K562 (cell line): ENCODE results near the gene PBX1. TPM values are rescaled to one million over a fixed set of nuclear protein-coding genes. Genes with fewer than 3 reads are reported as not detected.

Experiments
- ATAC-seq: fragments of 200-7000 bp; cut with Tn5 transposase; 3 replicates; pipeline ENCODE4 v1.9.1; 2020; ENCODE audit warnings: moderate library complexity
- BruUV-seq: library from RNA; stranded (reverse); fragments of 400-500 nt; replicated peaks from 2 replicates; lab custom pipeline; 2021; lab: Mats Ljungman, UMichigan
- CTCF ChIA-PET: fragments of 300-600 bp; formaldehyde crosslinking; extraction: SDS; loops from one replicate; lab custom pipeline; 2021; ENCODE audit warnings: low intra/inter-chr PET ratio; lab: Yijun Ruan, JAX
- POLR2A ChIA-PET: fragments of 300-600, 350-650 bp; sonication (Branson Sonifier 250); formaldehyde crosslinking; extraction: SDS; loops from one replicate; lab custom pipeline; 2021; ENCODE audit warnings: antibody characterized with exemption, inconsistent platforms; lab: Yijun Ruan, JAX
- DNase-seq, 4 experiments: peaks; one replicate each; pipeline versions ENCODE4 v3.0.0 to v3.0.0-alpha.2; 2011 to 2018; ENCODE audit warnings: low spot score in 3 of 4, mixed read lengths in 3 of 4; ENCODE audit errors: extremely low read depth in 1 of 4
- FAIRE-seq: peaks from 2 replicates; lab custom pipeline; 2011; peaks lifted over from hg19 to GRCh38; lab: Jason Lieb, UNC
- H2AFZ ChIP-seq: 2 replicates; pipeline ENCODE4 v1.6.0; 2011; ENCODE audit warnings: low read depth, low read length, control low read depth, inconsistent platforms
- H3K27ac ChIP-seq: fragments of 200-600 bp; 3 replicates; pipeline ENCODE4 v1.8.0; 2011; ENCODE audit warnings: low read depth, mild to moderate bottlenecking, control low read depth, inconsistent platforms, low read length, moderate library complexity, mixed read lengths; ENCODE audit errors: extremely low read depth
- H3K27me3 ChIP-seq, 2 experiments: fragments of 300-600 bp in 1 of 2; 2 replicates in 1 of 2; 3 replicates in 1 of 2; pipeline versions ENCODE4 v1.6.0 to v1.8.0; 2011; ENCODE audit warnings: inconsistent platforms in 2 of 2, low read length in 2 of 2, mild to moderate bottlenecking in 1 of 2, mixed read lengths in 1 of 2, moderate library complexity in 1 of 2; ENCODE audit not compliant: control insufficient read depth in 2 of 2, insufficient read depth in 2 of 2
- H3K36me3 ChIP-seq: fragments of 300-600 bp; 3 replicates; pipeline ENCODE4 v1.8.0; 2011; ENCODE audit warnings: mild to moderate bottlenecking, low read length, inconsistent platforms; ENCODE audit not compliant: control insufficient read depth, insufficient read depth
- H3K4me1 ChIP-seq, 2 experiments: fragments of 200-600 bp in 1 of 2; replicated peaks in 1 of 2; 2 replicates in 1 of 2; 3 replicates in 1 of 2; pipeline versions ENCODE4 v1.5.1 to v1.8.0; 2011; ENCODE audit warnings: inconsistent platforms in 2 of 2, low read length in 2 of 2, mild to moderate bottlenecking in 1 of 2, mixed read lengths in 1 of 2, moderate library complexity in 1 of 2; ENCODE audit not compliant: control insufficient read depth in 2 of 2, insufficient read depth in 2 of 2
- H3K4me2 ChIP-seq: 2 replicates; pipeline ENCODE4 v1.6.1; 2011; ENCODE audit warnings: low read length, control low read depth, inconsistent platforms, mixed read lengths; ENCODE audit not compliant: insufficient read depth
- H3K4me3 ChIP-seq: fragments of 200-600 bp; sonication (generic), shearing (Covaris generic); 2 replicates; pipeline ENCODE4 v1.5.1; 2016; ENCODE audit warnings: control low read depth, inconsistent platforms
- H3K79me2 ChIP-seq: fragments of 200-600 bp; 3 replicates; pipeline ENCODE4 v1.8.0; 2011; ENCODE audit warnings: low read length, inconsistent platforms; ENCODE audit not compliant: control insufficient read depth, insufficient read depth
- H3K9ac ChIP-seq, 2 experiments: 2 replicates each; pipeline versions ENCODE4 v1.6.0 to v1.6.1; 2011; ENCODE audit warnings: low read depth in 2 of 2, low read length in 2 of 2, control low read depth in 1 of 2, inconsistent platforms in 1 of 2, mild to moderate bottlenecking in 1 of 2, mixed read lengths in 1 of 2; ENCODE audit not compliant: insufficient read depth in 1 of 2
- H3K9me1 ChIP-seq: one replicate; pipeline ENCODE4 v1.6.0; 2011; ENCODE audit warnings: inconsistent platforms, mild to moderate bottlenecking, low read length, moderate library complexity; ENCODE audit not compliant: control insufficient read depth, insufficient read depth
- H3K9me3 ChIP-seq: replicated peaks from 2 replicates; pipeline ENCODE4 v1.5.1; 2011; ENCODE audit warnings: low read depth, low read length, inconsistent platforms; ENCODE audit not compliant: control insufficient read depth, insufficient read depth
- H4K20me1 ChIP-seq: replicated peaks from 2 replicates; pipeline ENCODE4 v1.6.1; 2011; ENCODE audit warnings: low read length, inconsistent platforms, mixed read lengths; ENCODE audit not compliant: control insufficient read depth, insufficient read depth
- ASH1L ChIP-seq: fragments of 450-650 bp; IDR thresholded peaks from 2 replicates; pipeline ENCODE4 v1.6.1; 2018; ENCODE audit warnings: borderline replicate concordance, mild to moderate bottlenecking, low read depth; ENCODE audit not compliant: partially characterized antibody
- FOS ChIP-seq: IDR thresholded peaks from 3 replicates; pipeline ENCODE4 v1.6.1; 2011; ENCODE audit not compliant: insufficient read length; ENCODE audit errors: extremely low read depth
- HMGN3 ChIP-seq: IDR thresholded peaks from 2 replicates; pipeline ENCODE4 v1.6.1; 2011; ENCODE audit warnings: borderline replicate concordance, low read depth, mild to moderate bottlenecking, mixed read lengths, low read length; ENCODE audit not compliant: insufficient read length; ENCODE audit errors: extremely low read depth
- MAX ChIP-seq: sonication (generic); formaldehyde crosslinking; IDR thresholded peaks from 2 replicates; pipeline ENCODE4 v1.9.0; 2022; ENCODE audit warnings: mild to moderate bottlenecking, missing genetic modification reagents
- MBD2 ChIP-seq: sonication (generic); IDR thresholded peaks from 2 replicates; pipeline ENCODE4 v1.6.1; 2016; ENCODE audit warnings: low read depth, borderline replicate concordance
- RBM34 ChIP-seq: fragments of 200-400 bp; formaldehyde crosslinking; IDR thresholded peaks from 2 replicates; pipeline ENCODE4 v1.6.1; 2018; ENCODE audit warnings: low read length, borderline replicate concordance; ENCODE audit not compliant: insufficient read depth
- SIRT6 ChIP-seq: IDR thresholded peaks from one replicate; pipeline ENCODE4 v1.6.1; 2012; ENCODE audit warnings: low read depth, mild to moderate bottlenecking, control low read depth, inconsistent platforms, low read length, moderate library complexity
- SLC30A9 ChIP-seq: fragments of 250-450 bp; sonication (Bioruptor Pico); IDR thresholded peaks from 2 replicates; pipeline ENCODE4 v1.8.0; 2022; ENCODE audit warnings: mild to moderate bottlenecking, moderate library complexity
- TAF1 ChIP-seq: IDR thresholded peaks from 2 replicates; pipeline ENCODE4 v1.6.1; 2011; ENCODE audit warnings: mild to moderate bottlenecking, low read length, moderate library complexity; ENCODE audit not compliant: insufficient read depth, control insufficient read depth, severe bottlenecking; ENCODE audit errors: extremely low read depth
- TRIM25 ChIP-seq: fragments of 450-650 bp; IDR thresholded peaks from 2 replicates; pipeline ENCODE4 v1.7.0; 2016; ENCODE audit warnings: borderline replicate concordance
- XRCC4 ChIP-seq: IDR thresholded peaks from one replicate; pipeline ENCODE4 v1.6.1; 2011; ENCODE audit not compliant: insufficient read depth, insufficient read length; ENCODE audit errors: extremely low read depth
- ZBTB17 ChIP-seq: fragments of 450-650 bp; formaldehyde crosslinking; IDR thresholded peaks from 2 replicates; pipeline ENCODE4 v1.4.0; 2020; ENCODE audit warnings: mild to moderate bottlenecking
- ZBTB5 ChIP-seq: fragments of 450-650 bp; IDR thresholded peaks from 2 replicates; pipeline ENCODE4 v1.6.1; 2017; ENCODE audit warnings: antibody characterized with exemption
- ZNF140 ChIP-seq: fragments of 250-450 bp; sonication (Bioruptor Pico); IDR thresholded peaks from 2 replicates; pipeline ENCODE4 v1.8.0; 2021; ENCODE audit warnings: moderate library complexity, mild to moderate bottlenecking, inconsistent platforms
- ZNF24 ChIP-seq: fragments of 450-650 bp; IDR thresholded peaks from 2 replicates; pipeline ENCODE4 v1.6.1; 2016
- ZNF384 ChIP-seq: IDR thresholded peaks from 2 replicates; pipeline ENCODE4 v1.6.1; 2012; ENCODE audit warnings: low read depth, low read length, improper control_type of control experiment
- ZNF76 ChIP-seq: fragments of 250-450 bp; sonication (Bioruptor Pico); IDR thresholded peaks from 2 replicates; pipeline ENCODE4 v1.4.0; 2020; ENCODE audit warnings: mild to moderate bottlenecking, moderate library complexity, borderline replicate concordance
- ZSCAN32 ChIP-seq: fragments of 450-650 bp; formaldehyde crosslinking; IDR thresholded peaks from 2 replicates; pipeline ENCODE4 v1.4.0; 2020; ENCODE audit warnings: mild to moderate bottlenecking, moderate library complexity
- WGBS: fragments of 100-300 bp; shearing (Covaris generic); methylation state at CpG from one replicate; pipeline ENCODE4 v1.1.6; 2016; ENCODE audit warnings: low coverage, mixed read lengths; ENCODE audit not compliant: insufficient coverage; ENCODE audit errors: missing lambda C conversion rate; 5-methylcytosine and 5-hydroxymethylcytosine counted together
- in situ Hi-C: fragments of 300-500 bp; cut with MboI; formaldehyde crosslinking; loops from 4 replicates; pipeline ENCODE4 v1.15.0; 2018; ENCODE audit warnings: inconsistent platforms, mixed read lengths
- intact Hi-C: fragments of 100-400 bp; cut with micrococcal nuclease; formaldehyde crosslinking; loops from 2 replicates; pipeline ENCODE4 v1.14.2; 2022
- polyA plus RNA-seq, 8 experiments: library from polyadenylated mRNA; depleted of rRNA in 4 of 8; stranded (reverse) in 5 of 8; unstranded in 3 of 8; fragments of >200 nt; fragmentation: Nextera tagmentation in 2 of 8; fragmentation: Illumina TruSeq in 1 of 8; extraction: Ambion mirVana in 2 of 8; extraction: Trizol in 1 of 8; gene quantifications; 2 replicates each; pipeline versions ENCODE4 v1.2.1 to v1.2.3, GENCODE V29; 2011 to 2014; ENCODE audit warnings: inconsistent platforms in 1 of 8, missing spikeins in 1 of 8
- total RNA-seq, 7 experiments: library from RNA; depleted of rRNA in 6 of 7; stranded (reverse); fragments of >200 nt in 6 of 7; fragmentation: Illumina TruSeq in 2 of 7; extraction: Trizol in 2 of 7; gene quantifications; 2 replicates each; pipeline versions ENCODE4 v1.2.1 to v1.2.3, GENCODE V29; 2011 to 2021; ENCODE audit warnings: low replicate concordance in 1 of 7

PBX1 gene
- total and polyA plus RNA-seq, 9 of the 15 experiments (the other 6 are each of a cell fraction or from before 2014, with no cell fraction given), result 0.03 to 0.62 (median 0.17) TPM

DNA sequence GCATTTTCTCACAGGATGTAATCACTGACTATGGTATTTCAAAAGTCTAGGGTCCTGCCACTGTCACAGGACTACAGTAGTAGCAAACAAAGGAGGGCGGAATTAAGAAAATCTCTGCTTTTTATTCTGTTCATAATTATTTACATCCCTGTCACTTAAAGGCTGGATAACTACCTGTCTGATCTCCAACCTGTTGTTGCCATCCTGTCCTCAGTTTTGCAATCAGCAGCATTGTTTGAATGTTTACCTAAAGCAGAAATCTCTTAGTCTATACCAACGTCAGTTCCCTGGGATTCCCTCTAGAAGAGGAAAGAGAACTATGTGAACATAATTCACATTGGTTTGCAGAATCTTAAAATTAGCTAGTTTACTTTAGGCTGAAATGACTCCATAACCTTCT, 218.5 kb downstream of the PBX1 start (continued):
- TF ChIP-seq TRIM25 (no peak), FOS (no peak), ASH1L (no peak), MAX (CRISPR knock-in tag) (no peak)
- TF ChIP-seq, all 486 proteins: peak for 0

DNA sequence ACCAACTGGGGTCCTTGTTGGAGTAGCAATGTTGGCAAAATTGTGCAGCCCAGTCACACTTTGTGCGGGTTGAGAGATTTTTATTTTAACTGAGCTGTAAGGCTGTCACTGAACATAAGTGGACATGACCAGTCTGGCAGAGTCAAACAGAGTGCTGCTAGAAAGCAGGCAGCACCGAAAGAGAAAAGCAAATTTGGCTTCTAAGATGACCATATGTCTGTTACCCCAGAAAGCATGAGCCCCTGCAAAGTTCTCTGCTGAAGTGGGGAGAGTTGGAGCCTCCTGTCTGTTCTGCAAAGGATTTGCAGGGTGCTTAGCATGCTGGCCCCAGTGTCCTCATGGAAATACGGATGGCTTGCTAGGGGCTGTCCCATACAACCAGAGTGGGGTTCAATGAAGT, 220.4 kb downstream of the PBX1 start:
- no peaks in the 10 kb centered on the region for H3K79me2 ChIP-seq
- POLR2A ChIA-PET, result interaction anchor here (0.6 kb wide), 1 partner anchor 104 kb away, joined by 3 read pairs; no protein-coding TSS in a partner anchor
- no peaks in the 10 kb centered on the region for H3K36me3 ChIP-seq
- H3K4me1 ChIP-seq, result peaks cover 0 to 18% of the 10 kb centered on the region in 2 experiments; a peak in 3 of 5 replicates
- H3K9me3 ChIP-seq, result no peaks in the 10 kb centered on the region
- H3K4me2 ChIP-seq, result no peak overlapping the region
- H3K4me3 ChIP-seq, result no peak overlapping the region
- CTCF ChIA-PET, result no interaction called here
- no peak overlapping the region for H3K9ac ChIP-seq
- WGBS, result 12% methylated on average over 3 of the region's 3 CpGs
- intact Hi-C loops, result no loop called here
- H3K27ac ChIP-seq, result no peak overlapping the region
- DNase-seq (no peak), ATAC-seq (no peak), FAIRE-seq (no peak)
- BruUV-seq, result no TSS peak
- in situ Hi-C loops, result no loop called here
- no peak overlapping the region for H2AFZ ChIP-seq
- H3K9me1 ChIP-seq, result no peaks in the 10 kb centered on the region
- peaks cover 0 to 16% of the 10 kb centered on the region in 2 experiments; a peak in 2 of 5 replicates for H3K27me3 ChIP-seq
- no peaks in the 10 kb centered on the region for H4K20me1 ChIP-seq
- no peak for TF ChIP-seq MBD2
- TF ChIP-seq XRCC4, result no peak
- no peak for TF ChIP-seq SIRT6
- no peak for TF ChIP-seq ZBTB17
- TF ChIP-seq TAF1, result no peak
- no peak for TF ChIP-seq ZNF76 (CRISPR knock-in tag)
- TF ChIP-seq ZNF24, result no peak
- no peak for TF ChIP-seq HMGN3
- no peak for TF ChIP-seq SLC30A9 (CRISPR knock-in tag)
- TF ChIP-seq MAX (CRISPR knock-in tag), result no peak
- no peak for TF ChIP-seq ZSCAN32 (CRISPR knock-in tag)
- no peak for TF ChIP-seq ZBTB5
- no peak for TF ChIP-seq ZNF140 (CRISPR knock-in tag)
- TF ChIP-seq ZNF384, result no peak
- no peak for TF ChIP-seq RBM34
